A549 treated with Hydrocortisone at 1 μM for 4 hours (cell line): Measurements from ENCODE around the gene YJU2. TPM values are rescaled to one million over a fixed set of nuclear protein-coding genes. Genes with fewer than 3 reads are reported as not detected.

ENCODE experiments used
- total RNA-seq: library from RNA; stranded (reverse); fragments of 200-300 nt; extraction: Qiagen RNA extraction; gene quantifications from 5 replicates; pipeline ENCODE4 v1.2.3, GENCODE V29; 2022

YJU2 gene
- 17.9 to 21.7 TPM (median 19.3 TPM) in 5 replicates for total RNA-seq

DNA sequence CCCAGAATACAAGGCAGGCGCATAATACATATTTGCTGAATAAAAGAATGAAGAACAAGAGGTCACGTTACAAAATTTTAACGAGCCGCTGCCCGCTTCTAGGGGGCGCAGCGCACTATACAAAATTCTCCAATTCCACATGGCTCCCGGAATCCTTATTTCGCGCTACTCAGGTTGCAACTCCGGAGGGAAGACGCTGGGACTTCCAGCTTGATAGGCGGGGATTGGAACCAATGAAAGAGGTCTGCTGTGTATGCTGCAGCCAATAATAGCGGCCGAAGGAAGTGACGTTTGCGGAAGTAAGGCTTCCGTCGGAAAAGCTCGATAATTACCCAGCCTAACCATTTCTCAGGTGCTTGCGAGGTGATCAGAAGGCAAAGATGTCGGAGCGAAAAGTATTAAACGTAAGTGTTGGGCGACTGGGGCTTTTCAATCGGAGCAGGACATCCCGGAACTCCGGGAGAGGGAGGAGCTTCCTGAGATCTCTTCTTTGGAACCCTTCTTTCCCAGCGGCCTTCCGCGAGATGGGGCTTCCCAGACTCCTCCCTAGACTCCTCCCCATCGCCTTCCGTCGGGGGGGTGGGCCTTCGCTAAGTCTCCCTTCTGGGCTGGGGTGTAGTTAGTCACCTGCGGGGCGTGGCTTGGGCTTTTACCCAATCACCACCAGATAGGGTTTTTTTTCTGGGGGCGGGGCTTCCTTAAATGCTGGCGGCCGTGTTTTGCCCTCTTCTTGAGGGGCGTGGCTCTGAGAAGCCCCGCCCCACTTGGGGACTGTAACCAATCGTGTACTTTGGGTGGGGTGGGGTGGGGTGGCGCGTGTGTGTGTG, at the start of gene YJU2:
TSS of gene YJU2 (plus strand) at position 314 of the 827 bp plus-strand sequence. CDS start at position 381, 67 bp downstream.

GRCh38 chr19:4229179-4229931, 17.5 kb upstream of the YJU2 start, which contains the start of gene EBI3:
Gene EBI3 (plus strand): TSS chr19:4229523. CDS start chr19:4229551, 28 bp downstream.

DNA sequence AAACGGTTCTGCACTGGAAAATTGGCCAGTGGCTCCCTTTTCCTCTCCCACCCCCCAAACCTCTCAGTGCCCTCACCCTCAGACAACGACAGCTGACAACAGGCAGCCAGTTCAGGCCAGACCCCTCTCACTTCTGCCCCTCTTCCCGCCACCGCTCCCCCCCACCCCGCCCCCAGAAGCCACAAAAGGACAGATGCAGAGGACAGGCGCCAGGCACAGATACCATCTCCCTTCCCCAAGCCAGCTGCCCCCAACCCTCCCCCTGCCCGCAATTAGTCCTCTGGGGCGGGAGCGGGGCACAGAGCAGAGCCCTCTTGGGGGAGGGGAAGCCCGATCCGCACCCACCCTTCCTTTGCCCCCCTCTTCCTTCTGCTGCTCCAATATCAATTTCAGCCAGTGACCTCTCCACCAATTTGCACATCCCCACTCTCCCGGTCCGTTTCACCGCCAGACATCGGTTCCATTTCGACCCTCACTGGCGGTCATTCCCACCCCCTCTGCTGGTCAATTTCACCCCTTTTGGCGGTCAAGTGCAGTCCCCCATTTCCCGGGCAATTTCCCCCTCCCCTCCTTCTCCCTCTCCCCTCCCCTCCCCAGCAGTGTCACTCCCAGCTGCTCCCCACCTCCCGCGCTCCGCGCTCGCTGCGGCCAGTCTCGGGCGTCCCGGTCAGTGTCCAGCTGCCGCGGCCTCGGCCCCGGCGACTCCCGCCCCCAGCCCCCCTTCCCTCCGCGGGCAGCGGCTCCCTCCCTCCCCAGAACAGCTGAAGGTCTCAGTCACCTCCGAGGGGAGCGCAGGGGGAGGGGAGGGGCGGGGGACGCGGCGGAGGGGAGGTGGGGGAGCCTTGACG, 31.8 kb downstream of the YJU2 start, which contains the start of gene SHD:
TSS of gene SHD (plus strand) at position 848 of the 848 bp plus-strand sequence. CDS start 798 bp downstream, outside the sequence.

DNA sequence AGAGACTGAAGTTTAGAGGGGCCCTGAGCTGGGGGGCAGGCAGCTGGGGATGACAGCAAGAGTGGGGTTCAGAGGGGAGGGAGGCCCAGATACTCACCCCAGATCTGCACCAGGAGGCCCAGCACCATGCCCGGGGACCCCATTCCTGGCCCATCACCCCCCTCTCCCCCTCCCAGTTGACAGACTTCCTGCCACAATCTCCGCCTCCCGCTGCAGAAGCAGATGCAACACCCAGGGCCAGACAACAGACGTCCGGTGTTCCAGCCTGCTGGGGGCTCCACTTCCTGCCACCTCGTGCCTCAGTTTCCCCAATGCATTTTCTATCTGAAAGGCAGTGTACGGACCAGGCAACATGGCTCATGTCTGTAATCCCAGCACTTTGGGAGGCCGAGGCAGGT, 55.4 kb downstream of the YJU2 start, which contains the start of gene TMIGD2:
TSS of gene TMIGD2 (minus strand) at position 147 of the 398 bp plus-strand sequence. CDS start at position 143, 4 bp downstream.

GRCh38 chr19:4304538-4305256, 57.8 kb downstream of the YJU2 start, which contains the start of gene FSD1:
Gene FSD1 (plus strand): TSS chr19:4304598. CDS start chr19:4304747, 149 bp downstream.

Other genes starting within 250 kb of the YJU2 start
- 13.8 to 18.4 TPM (median 17.0 TPM) in 5 replicates for gene PIAS4, start 239.3 kb upstream of the YJU2 start, total RNA-seq
- gene ZBTB7A, start 180.2 kb upstream of the YJU2 start, total RNA-seq = 16.5 to 23.8 TPM (median 21.8 TPM) in 5 replicates
- gene MAP2K2, start 123.0 kb upstream of the YJU2 start, total RNA-seq = 128 to 186 TPM (median 169 TPM) in 5 replicates
- gene CREB3L3, start 93.4 kb upstream of the YJU2 start, total RNA-seq = 0.03 to 0.13 TPM (median 0.08 TPM) in 5 replicates
- gene SIRT6, start 64.5 kb upstream of the YJU2 start, total RNA-seq = 27.9 to 37.4 TPM (median 33.5 TPM) in 5 replicates
- 0.14 to 0.24 TPM (median 0.22 TPM) in 5 replicates for gene ANKRD24, start 64.4 kb upstream of the YJU2 start, total RNA-seq
- 2.5 to 3.9 TPM (median 3.4 TPM) in 5 replicates for gene EBI3, start 17.6 kb upstream of the YJU2 start, total RNA-seq
- gene SHD, start 32.2 kb downstream of the YJU2 start, total RNA-seq = 0.07 TPM in 1 of 5 replicates, not detected in the others
- gene TMIGD2, start 55.3 kb downstream of the YJU2 start, total RNA-seq = not detected in 5 replicates
- gene FSD1, start 57.5 kb downstream of the YJU2 start, total RNA-seq = 7.6 to 8.8 TPM (median 7.8 TPM) in 5 replicates
- 0.22 TPM in 1 of 5 replicates, not detected in the others for gene STAP2, start 91.7 kb downstream of the YJU2 start, total RNA-seq
- gene MPND, start 96.5 kb downstream of the YJU2 start, total RNA-seq = 8.6 to 12.4 TPM (median 10.9 TPM) in 5 replicates
- gene SH3GL1, start 153.5 kb downstream of the YJU2 start, total RNA-seq = 50.2 to 59.5 TPM (median 56.2 TPM) in 5 replicates
- 19.7 to 23.9 TPM (median 20.6 TPM) in 5 replicates for gene CHAF1A, start 155.6 kb downstream of the YJU2 start, total RNA-seq
- 44.1 to 58.8 TPM (median 57.7 TPM) in 5 replicates for gene UBXN6, start 210.7 kb downstream of the YJU2 start, total RNA-seq
- gene HDGFL2, start 225.2 kb downstream of the YJU2 start, total RNA-seq = 24.4 to 28.0 TPM (median 25.7 TPM) in 5 replicates